ENCODE data around the gene LARP4B.

DNA sequence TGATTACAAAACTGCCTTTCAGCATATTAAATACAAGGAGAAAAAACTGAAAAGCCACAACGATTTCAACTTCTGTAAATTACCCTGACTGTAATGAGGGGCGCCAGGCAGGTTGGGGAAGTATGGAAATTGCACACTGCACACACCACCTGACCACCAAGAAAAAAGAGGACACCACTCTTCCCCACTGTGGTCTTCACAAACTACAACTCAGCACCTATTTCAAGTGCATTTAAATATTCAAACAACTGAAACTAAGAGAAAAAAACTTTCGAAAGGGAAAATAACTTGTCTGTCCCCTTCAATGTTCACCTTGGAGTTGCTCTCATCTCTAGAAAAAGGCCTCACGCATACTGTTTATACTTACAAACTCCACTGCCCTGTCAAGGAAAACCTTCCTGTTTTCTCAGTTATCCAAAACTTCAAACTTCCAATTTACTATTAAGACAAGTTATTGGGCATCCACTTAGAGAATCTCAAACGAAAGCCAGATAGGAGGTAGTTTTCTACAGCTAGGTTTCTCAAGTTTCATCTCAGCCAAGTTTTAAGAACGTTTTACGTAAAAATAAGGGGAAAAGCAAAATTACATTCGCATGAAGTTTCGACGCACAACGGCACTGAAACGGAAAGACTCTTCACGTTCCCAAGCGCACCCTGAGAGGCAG, 1.4 kb downstream of the LARP4B start:
- TF ChIP-seq, protein P1, sequence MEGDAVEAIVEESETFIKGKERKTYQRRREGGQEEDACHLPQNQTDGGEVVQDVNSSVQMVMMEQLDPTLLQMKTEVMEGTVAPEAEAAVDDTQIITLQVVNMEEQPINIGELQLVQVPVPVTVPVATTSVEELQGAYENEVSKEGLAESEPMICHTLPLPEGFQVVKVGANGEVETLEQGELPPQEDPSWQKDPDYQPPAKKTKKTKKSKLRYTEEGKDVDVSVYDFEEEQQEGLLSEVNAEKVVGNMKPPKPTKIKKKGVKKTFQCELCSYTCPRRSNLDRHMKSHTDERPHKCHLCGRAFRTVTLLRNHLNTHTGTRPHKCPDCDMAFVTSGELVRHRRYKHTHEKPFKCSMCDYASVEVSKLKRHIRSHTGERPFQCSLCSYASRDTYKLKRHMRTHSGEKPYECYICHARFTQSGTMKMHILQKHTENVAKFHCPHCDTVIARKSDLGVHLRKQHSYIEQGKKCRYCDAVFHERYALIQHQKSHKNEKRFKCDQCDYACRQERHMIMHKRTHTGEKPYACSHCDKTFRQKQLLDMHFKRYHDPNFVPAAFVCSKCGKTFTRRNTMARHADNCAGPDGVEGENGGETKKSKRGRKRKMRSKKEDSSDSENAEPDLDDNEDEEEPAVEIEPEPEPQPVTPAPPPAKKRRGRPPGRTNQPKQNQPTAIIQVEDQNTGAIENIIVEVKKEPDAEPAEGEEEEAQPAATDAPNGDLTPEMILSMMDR (IDR thresholded peaks at IDR 0.05), result no peak
- TF ChIP-seq POLR2A (IDR thresholded peaks at IDR 0.05), result no peak

Data from uterus (tissue), 2 donors.